OCI-LY7 (cell line): ENCODE results near the gene VPS37D.

Experiments
- EZH2phosphoT487 ChIP-seq: fragments of 200-600 bp; sonication (generic); IDR thresholded peaks from 2 replicates; pipeline ENCODE4 v1.6.1; 2018; ENCODE audit warnings: low read depth, borderline replicate concordance, mild to moderate bottlenecking, mixed run types, antibody characterized with exemption, low read length, moderate library complexity, mixed read lengths
- TF ChIP-seq, protein P1 (sequence below): fragments of 200-600 bp; sonication (generic); conservative IDR thresholded peaks from 2 replicates; pipeline ENCODE4 v1.5.1; 2014; ENCODE audit warnings: mild to moderate bottlenecking, antibody characterized with exemption, low read length, moderate library complexity, mixed read lengths

DNA sequence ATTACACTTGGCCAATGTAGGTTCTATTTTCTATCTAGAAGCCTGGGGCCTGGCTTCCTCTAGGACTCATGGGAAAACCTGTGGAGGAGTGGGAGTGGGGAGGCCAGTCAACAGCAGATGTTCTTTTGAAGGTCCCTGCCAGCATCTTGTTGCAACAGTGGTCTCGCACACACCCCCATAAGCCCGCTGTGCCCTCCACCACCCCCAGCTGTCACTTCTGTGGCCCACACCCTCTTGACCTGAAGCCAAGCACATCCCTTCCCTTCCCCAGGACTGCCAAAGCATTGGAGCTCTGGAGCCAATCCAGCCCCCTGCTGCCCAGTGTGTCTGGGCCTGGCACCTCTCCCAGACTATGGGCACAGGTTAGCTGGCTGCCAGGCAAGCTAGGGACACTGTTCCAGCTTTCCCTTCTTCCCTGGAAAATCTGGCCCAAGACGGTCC is 53.8 kb downstream of the VPS37D start:
- TF ChIP-seq, protein P1, sequence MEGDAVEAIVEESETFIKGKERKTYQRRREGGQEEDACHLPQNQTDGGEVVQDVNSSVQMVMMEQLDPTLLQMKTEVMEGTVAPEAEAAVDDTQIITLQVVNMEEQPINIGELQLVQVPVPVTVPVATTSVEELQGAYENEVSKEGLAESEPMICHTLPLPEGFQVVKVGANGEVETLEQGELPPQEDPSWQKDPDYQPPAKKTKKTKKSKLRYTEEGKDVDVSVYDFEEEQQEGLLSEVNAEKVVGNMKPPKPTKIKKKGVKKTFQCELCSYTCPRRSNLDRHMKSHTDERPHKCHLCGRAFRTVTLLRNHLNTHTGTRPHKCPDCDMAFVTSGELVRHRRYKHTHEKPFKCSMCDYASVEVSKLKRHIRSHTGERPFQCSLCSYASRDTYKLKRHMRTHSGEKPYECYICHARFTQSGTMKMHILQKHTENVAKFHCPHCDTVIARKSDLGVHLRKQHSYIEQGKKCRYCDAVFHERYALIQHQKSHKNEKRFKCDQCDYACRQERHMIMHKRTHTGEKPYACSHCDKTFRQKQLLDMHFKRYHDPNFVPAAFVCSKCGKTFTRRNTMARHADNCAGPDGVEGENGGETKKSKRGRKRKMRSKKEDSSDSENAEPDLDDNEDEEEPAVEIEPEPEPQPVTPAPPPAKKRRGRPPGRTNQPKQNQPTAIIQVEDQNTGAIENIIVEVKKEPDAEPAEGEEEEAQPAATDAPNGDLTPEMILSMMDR = no peak
- TF ChIP-seq EZH2phosphoT487 = no peak
